NOMO-1 (cell line): ENCODE measurements around the gene TSPAN10.
A peak's percentile ranks its signal among the peaks of the same experiment; 100 is the strongest.
"Not testable (repeated sequence)": the region's sequence is repeated elsewhere in the genome, so short reads cannot be mapped to it uniquely, and the experiment has no call there.

Experiments used
- DNase-seq, 2 experiments: peaks; one replicate each; lab custom pipeline; 2025; ENCODE audit not compliant: unreplicated experiment in 2 of 2; lab: John Stamatoyannopoulos, UW

TSPAN10 gene

DNA sequence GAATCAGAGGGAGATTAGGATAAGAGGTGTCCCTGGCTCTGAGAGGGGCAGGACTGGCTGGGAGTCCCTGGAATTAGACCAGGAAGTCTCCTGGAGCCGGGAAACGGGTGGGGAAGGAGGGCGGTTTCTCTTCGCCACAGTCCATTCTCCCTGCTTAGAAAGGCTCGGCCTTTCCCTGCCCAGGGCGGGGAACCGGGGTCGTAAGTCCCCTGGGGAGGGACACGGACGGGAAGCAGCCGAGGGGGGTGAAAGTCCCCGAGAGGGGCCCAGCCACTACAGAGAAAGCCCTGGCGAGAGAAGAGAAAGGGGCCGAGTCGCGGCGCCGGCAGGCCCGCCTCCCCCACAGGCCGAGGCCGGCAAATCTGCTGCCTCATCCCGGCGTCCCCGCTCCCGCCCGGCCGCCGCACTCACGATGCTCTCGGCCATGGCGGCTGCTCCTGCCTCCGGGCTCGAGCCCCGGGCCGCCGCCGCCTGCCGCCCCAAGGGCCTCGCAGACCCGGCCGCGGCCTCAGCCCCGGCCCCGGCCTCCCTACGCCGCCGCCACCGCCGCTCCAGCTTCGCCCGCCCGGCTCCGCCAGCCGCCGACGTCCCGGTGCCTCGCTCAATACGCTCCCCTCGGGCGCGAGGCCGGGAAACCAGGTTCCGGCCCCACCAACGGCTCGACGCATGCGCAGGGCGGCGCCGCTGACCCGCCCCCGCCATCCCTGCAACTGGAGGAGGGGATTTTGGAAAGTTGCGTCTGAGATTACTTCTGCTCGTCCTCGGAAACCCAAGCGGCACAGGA, at the start of gene TSPAN10, which contains the start of gene NPLOC4:
TSPAN10 (plus strand) TSS at position 692 of the 784 bp plus-strand sequence. CDS start 5,217 bp downstream, outside the sequence.
NPLOC4 (minus strand) TSS at position 608 of the 784 bp plus-strand sequence; CDS start at position 426, 182 bp downstream.
- peak; percentile 50 to 66 for DNase-seq

DNA sequence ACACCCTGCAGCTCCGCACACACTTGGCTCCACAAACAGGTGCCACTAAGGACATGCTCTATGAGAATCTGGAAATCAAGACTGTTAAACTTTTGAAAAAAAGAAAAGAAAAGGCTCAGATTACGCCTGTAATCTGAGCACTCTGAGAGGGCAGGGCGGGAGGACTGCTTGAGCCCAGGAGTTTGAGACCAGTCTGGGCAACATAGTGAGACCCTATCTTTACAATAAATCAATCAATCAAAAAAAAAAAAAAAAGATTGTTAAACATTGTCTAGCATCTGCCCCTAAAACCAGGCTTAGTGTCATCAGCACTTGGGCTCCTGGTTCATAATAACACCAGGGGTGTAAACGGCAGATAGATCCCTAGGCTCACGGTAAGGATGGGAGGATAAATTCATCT, 47.4 kb upstream of the TSPAN10 start:
- DNase-seq = no peak

DNA sequence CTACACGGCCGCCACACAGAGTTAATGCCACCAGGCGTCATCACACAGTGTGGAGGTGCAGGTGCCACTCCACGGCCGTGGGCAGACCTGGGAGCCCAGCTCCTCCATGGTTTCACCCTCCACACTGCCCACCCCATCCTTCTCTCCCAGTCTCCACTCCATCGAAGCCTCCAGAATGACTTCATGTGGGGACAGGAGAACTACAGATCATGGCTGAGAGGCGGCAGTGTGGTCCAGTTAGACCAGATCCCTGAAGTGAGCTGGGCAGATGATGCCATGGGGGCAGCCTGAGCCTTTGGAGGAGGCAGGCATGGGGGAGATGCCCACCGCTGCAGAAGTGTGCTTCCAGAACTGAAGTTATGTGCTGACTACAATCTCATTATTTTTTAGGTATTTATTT, 46.9 kb upstream of the TSPAN10 start:
- DNase-seq = no peak

DNA sequence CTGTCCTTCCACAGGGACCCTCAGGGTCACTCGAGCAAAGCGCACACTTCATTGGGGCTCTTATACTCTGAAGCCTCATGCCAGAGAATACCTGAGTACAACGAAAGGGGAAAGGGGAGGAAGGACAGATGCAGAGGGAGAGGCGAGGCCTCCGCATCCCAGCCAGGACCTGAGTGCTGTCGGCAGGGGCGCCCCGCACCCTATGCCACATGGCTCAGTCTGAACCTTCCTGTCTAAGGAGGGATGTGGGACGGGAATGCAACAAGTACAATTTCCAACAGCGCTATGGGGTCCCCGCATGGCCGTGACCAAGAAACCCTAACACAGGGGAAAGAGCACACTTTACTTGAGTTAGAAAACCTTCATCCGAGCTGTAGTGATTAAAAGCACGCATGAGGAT, 45.0 kb upstream of the TSPAN10 start:
- no peak for DNase-seq

GRCh38 chr17:81593105-81593871, 43.7 kb upstream of the TSPAN10 start:
- DNase-seq = no peak

DNA sequence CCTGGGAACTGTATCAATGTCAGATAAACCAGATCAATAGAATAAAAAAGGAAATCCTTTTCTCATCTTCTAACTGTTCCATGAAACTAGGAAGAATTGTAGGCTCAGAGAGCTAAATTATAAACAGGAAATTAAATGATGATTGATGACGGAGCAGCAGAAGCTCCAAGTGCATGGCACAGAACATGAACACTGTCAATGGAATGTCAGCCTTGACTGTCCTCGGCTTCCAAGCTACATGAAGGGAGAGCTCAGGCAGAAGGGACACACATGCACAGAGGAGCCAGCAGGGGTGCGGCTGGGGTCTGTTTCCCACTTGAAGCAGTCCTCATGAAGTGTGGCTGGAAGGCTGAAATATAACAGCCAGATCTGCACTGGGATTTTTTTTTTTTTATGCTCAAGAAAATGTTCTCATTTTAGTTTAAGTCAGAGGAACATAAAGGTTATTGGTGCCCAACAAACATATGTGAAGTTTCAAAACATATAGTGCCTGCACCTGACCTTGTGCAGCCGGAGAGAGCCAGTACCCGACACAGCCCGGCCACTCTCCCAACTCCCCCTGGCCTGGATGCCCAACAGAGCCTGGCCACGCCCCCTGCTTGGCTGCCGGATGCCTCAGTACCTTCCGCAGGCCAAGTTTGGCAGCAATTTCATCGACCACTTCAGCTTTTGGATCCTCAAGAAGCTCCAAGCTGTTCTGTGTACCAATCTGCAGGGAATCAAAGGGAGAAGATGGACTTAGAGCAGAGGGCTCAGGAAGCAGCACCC, 37.1 kb upstream of the TSPAN10 start:
- no peak for DNase-seq

DNA sequence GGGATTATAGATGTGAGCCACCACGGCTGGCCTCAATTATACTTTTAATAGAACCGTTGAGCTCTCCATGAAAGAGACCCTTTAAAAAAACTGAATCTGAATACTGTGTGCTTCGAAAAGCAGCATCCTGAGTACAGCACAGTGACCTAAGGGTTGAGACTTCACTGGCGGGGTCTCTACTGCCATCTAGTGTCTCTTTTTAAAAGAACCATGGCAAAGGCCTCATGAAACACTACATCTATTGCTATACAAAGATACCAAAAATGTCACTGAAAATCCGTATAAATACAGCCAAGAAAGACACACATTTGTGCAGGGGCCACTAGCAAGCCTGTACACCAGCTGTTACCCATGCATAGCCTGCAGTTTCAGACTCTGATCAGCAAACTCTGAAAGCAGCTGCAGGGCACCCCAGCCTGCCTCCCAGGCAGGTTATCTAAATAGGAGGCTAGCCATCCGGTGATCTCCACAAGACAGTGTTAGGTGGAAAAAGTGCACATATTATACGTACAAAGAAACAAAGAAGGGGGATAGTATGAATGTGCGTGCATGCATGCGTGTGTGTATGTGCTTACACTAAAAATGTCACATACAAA, 35.4 kb upstream of the TSPAN10 start:
- DNase-seq = peak in 1 of 2 experiments; percentile 75

GRCh38 chr17:81603846-81604610, 33.0 kb upstream of the TSPAN10 start:
- no peak for DNase-seq

GRCh38 chr17:81607431-81607830, 29.6 kb upstream of the TSPAN10 start:
- no peak for DNase-seq

GRCh38 chr17:81608082-81608481, 28.9 kb upstream of the TSPAN10 start:
- no peak for DNase-seq

DNA sequence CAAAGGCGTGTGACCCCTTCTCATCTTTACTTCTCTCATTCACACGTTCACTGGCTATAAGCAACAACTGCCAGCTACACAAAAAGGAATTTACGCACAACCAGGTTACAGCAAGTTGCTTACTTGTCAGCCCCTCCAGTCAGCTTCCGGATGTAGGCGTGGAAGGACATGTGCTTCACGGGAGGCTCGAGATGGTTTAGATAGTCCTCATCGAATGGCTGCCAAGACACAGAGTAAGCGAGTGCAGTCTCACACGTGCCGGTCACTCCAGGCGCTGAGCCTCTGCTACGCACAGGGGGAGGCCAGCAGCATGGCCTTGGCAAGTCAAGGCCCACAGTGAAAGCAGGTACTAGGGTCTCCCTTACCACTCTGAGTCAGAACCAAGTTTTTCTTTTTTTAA, 28.4 kb upstream of the TSPAN10 start:
- no peak for DNase-seq

GRCh38 chr17:81609541-81610311, 27.3 kb upstream of the TSPAN10 start:
- peak in 1 of 2 experiments; percentile 6 for DNase-seq

GRCh38 chr17:81612172-81612970, 24.6 kb upstream of the TSPAN10 start:
- no peak for DNase-seq

DNA sequence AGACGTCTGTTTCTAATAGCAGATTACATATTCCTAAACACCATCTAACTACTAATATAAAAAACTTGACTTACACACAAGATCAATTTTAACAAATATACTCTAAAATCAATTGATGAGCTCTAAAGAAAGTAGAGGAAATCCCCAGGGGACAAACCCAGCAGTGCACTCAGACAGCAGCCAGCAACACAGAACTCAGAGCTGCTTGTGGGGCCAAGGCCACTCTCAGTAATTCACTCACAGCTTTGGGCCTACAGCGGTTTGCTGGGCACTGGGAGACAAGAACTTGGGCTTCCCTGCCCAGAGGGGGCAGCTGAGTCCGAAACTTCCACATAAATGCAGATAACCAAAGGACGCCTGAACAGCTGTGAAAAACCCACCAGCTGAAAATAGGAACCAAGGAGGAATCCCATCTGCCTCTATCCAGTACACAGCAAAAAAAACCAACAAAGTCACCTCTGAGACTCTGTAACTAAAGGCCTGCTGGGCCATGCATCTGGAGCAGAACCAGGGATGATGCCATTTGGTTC, 21.5 kb upstream of the TSPAN10 start:
- no peak for DNase-seq

GRCh38 chr17:81616877-81617276, 20.1 kb upstream of the TSPAN10 start:
- no peak for DNase-seq

GRCh38 chr17:81618307-81618706, 18.7 kb upstream of the TSPAN10 start:
- not testable (repeated sequence) for DNase-seq

DNA sequence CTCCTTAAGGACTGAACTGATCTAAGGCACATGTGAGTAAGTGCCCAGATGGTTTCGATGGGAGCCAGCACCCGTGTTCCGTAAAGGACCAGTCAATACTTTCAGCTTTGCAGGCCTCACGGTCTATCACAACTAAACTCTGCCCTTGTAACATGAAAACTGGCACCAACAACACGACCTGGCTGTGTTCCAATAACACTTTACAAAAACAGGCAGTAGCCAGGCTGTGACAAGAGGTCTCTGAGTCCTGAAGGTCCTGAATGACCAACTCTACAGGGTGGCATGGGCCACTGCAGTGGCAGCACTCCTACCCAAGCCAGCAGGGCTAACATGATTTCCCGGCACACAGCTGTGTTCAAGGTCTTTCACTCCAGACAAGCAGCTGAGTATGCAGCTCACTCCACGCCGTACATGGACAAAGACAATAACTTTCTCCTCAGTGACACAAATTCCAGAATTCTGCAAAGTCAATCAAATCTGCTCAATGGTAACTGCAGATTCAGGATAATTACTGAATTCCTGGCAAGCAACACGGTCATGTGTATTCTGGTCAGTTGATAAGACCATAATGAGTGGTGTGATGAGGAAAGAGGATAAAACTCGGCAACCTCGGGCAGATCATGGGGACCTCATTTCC, 15.4 kb upstream of the TSPAN10 start:
- no peak for DNase-seq

DNA sequence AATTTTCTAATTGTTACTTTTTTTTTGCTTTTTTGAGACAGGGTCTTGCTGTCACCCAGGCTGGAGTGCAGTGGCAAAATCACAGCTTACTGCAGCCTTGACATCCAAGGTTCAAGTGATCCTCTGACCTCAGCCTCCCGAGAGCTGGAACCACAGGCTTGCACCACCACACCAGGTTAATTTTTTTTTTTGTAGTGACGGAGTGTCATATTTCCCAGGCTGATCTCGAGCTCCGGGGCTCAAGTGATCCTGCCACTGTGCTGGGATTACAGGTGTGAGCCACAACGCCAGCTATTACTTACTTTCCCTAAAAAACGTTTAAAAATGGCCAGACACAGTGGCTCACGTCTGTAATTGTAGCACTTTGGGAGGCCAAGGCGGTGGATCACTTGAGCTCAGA, 6.7 kb upstream of the TSPAN10 start:
- no peak for DNase-seq
